NCI-H2196 treated with DMSO at 0.1 percent for 48 hours (cell line): ENCODE data around the gene TMPRSS5.

Experiments
- DNase-seq: peaks from one replicate; lab custom pipeline; 2025; ENCODE audit not compliant: unreplicated experiment; lab: John Stamatoyannopoulos, UW

Gene TMPRSS5

GRCh38 chr11:113670149-113670830 is 35.8 kb downstream of the TMPRSS5 start:
- DNase-seq, result no peak

DNA sequence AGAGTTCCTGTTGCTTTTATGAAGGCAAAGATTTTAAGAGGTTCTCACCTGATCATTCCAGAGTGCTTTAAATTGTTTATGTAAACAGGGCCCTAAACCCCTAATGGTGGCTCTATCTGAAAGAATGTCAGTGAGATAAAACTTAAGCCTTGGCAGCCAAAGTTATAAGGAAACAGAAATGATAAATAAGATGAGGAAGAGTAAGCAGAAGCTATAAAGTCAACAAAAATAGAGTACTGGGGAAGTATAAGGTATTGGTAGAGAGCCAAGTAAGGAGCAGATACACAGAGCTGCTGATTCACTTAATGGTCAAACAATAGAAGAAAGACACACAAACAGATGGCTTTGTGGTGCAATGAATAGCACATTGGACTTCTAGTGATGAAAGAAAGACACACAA is 37.9 kb downstream of the TMPRSS5 start:
- DNase-seq, result no peak

DNA sequence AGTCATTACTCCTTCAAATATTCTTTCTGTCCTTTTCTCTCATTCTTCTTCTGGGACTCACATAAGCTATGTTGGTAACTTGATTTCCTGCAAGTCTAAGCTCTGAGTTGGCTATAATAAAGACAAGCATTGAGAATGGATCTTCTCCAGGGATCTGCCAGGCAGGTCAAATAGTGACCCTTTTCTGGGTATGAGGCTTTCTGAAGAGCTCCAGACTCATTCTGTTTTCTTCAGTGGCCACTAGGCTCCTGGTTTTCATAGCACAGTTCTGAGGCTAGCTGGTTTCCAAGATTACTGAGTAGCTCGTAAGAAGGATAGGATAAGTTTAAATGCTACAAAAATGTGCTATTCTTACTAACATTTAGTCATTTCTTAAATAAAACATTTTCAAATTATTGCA is 38.3 kb downstream of the TMPRSS5 start:
- DNase-seq, result no peak

- no peak for DNase-seq
Observed at GRCh38 chr11:113666584-113666983, 39.5 kb downstream of the TMPRSS5 start.

DNA sequence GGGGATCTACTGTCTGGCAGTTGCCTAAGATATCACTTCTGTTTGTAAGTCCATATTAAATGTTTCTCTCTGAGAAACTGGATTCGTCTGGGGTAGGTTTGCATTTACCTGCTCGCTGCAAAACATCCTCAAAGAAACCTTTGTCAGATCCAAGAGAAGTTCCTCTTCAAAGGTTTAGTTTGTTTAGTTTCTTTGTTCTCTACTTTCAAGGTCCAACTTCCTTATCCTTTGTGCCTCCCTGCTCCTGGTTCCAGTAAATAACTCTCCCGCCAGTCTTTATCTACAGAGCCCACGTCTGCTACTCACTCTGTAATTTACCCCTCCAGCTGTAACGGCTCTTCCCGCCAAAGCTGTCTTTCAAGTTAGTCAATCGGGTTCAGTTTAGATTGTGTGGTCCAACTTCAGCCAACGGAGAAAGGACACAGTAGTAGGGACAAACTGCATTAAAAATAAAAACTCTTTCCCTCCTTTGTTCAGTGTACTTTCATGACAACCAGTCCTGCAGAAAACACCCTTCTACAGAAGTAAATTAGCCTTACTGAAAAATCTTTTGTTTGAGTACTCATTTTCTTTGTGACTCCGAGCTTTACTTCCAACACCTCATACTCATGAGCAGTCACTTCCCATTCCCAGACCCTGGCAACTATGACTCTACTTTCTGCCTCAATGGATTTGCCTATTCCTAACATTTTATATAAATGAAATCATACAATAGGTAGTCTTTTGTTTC is 41.0 kb downstream of the TMPRSS5 start:
- no peak for DNase-seq

GRCh38 chr11:113664069-113664980 is 41.8 kb downstream of the TMPRSS5 start:
- DNase-seq, result peak; percentile 10

GRCh38 chr11:113663567-113663966 is 42.5 kb downstream of the TMPRSS5 start:
- no peak for DNase-seq

GRCh38 chr11:113655771-113656170 is 50.3 kb downstream of the TMPRSS5 start:
- DNase-seq, result no peak

DNA sequence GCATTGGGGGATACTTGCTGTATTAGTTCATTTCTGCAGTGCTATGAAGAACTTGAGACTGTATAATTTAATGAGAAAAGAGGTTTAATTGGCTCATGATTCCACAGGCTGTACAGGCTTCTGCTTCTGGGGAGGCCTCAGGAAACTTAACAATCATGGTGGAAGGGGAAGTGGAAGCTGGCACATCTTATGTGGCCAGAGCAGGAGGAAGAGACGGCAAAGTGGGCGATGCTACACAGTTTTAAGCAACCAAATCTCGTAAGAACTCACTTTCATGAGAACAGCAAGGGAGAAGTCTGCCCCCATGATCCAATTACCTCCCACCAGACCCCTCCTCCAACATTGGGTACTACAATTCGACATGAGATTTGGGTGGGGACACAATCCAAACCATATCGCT is 55.1 kb downstream of the TMPRSS5 start:
- DNase-seq, result no peak

DNA sequence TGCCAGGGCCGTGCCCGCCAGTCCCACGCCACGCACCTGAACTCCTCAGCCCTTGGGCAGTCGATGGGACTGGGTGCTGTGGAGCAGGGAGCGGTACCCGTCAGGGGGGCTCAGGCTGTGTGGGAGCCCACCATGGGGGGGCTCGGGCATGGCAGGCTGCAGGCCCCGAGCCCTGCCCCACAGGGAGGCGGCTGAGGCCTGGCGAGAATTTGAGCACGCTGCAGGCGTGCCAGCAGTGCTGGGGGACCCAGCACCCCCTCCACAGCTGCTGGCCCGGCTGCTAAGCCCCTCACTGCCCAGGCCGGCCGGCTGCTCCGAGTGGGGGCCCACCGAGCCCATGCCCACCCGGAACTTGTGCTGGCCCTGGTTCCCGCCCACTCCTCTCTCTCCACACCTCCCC is 56.8 kb downstream of the TMPRSS5 start:
- no peak for DNase-seq

DNA sequence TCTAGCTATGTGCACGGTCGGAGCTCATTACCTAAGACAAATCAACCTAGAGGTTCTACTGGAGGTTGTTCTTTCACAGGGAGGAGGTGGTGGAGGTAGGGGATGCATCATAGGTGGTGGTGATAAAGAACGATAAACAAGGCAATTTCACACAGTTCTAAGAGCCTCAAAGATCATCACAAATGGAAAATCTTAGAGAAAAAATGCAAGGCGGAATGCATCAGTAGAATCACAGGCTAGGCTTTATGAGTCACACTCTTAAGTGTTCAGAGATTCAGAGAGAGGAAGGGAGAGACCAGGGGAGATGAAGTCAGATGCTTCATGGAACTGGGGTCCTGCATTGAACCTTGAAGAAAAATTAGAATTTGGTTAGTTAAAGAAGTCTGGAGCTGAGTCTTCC is 58.3 kb downstream of the TMPRSS5 start:
- no peak for DNase-seq

GRCh38 chr11:113647108-113647507 is 59.0 kb downstream of the TMPRSS5 start:
- DNase-seq, result no peak

- no peak for DNase-seq
Observed at GRCh38 chr11:113645593-113646349, 60.3 kb downstream of the TMPRSS5 start.

DNA sequence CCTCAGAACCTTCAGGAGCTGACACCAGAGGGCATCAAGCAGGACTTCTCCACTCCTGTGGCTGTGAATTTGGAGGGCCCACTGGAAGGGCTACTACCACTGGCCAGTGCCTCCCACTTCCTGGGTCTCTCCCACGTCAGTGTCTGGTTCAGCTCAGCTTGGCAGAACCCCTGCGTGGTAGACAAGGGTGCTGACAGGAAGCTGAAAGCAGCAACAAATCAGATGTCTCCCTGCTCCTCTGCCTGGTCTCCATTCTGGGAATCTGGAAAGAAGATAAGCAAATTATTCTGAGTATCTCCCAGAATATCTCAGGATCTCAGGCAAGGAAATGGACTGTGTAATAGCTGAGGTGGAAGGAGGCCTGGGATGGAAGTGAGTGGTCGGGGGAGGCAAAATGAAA is 61.5 kb downstream of the TMPRSS5 start:
- DNase-seq, result no peak

GRCh38 chr11:113643701-113644100 is 62.4 kb downstream of the TMPRSS5 start:
- DNase-seq, result no peak

- DNase-seq, result no peak
Observed at GRCh38 chr11:113643006-113643585, 63.0 kb downstream of the TMPRSS5 start.

- DNase-seq, result no peak
Observed at GRCh38 chr11:113642090-113642489, 64.0 kb downstream of the TMPRSS5 start.

GRCh38 chr11:113638376-113638775 is 67.7 kb downstream of the TMPRSS5 start:
- DNase-seq, result no peak

GRCh38 chr11:113637636-113638035 is 68.5 kb downstream of the TMPRSS5 start:
- no peak for DNase-seq
